Heart left ventricle (tissue), 13 donors: ENCODE results near the gene RET.

Experiments used
- POLR2A ChIP-seq, 2 donors: fragments of 450-650 bp; IDR thresholded peaks; one replicate each; pipeline ENCODE4 v1.6.1; 2017; ENCODE audit warnings: antibody characterized with exemption in 2 of 2, mild to moderate bottlenecking in 2 of 2, moderate library complexity in 2 of 2
- TF ChIP-seq, protein P1 (sequence below), 12 donors: fragments of 200-600 bp; sonication (generic) in 4 of 12; IDR thresholded peaks; one replicate each; pipeline versions ENCODE4 v1.5.0 to v1.8.0; 2018 to 2022; ENCODE audit warnings: antibody characterized with exemption in 12 of 12, mild to moderate bottlenecking in 5 of 12
- donor health status: ischemic (EF 13 %, LVEDD 7.1; RV severe dilation, severe dysfunction).
- donor health status: DM: no; HTN: yes; CAD: no.
- donor health status: DM: no; HTN: no; CAD: no.
- donor health status: ischemic (EF 25% LVEDD 6.9; RV normal size, moderate dysfunction).
- donor health status: ischemic (EF 25% LVEDD 5.7; RV mildly dilated, moderate dysfunction).
- donor health status: ischemic (EF 35%, LVEDD 5.7; RV mildly dilated, moderate dysfunction).
- donor health status: nonischemic (EF 11% LVEDD 7.7; RV severe dilation, severe dysfunction).
- donor health status: DM: yes; HTN: yes; CAD: no.
- donor health status: PGD.
- donor health status: ischemic (EF 29% LVEDD 5.4; RV normal size, mild dysfunction).
- donor health status: nonischemic (EF 23%, LVEDD 6.1; RV moderate dilation, normal function).

DNA sequence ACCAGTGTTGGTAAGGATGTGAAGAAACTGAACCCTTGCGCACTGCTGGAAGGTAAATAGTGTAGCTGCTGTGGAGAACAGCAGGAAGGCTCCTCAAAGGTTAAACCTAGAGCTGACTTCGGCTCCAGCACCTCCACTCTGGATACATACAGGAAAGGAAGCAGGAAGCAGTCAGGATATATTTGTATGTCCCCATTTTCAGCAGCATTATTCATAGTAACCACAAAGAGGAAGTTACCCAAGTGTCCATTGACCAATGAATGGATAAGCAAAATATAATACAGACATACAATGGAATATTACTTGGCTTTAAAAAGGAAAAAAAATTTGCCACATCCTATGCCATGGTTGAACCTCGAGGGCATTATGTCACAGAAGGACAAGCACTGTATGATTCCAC lies 15.0 kb downstream of the RET start:
- TF ChIP-seq, protein P1, sequence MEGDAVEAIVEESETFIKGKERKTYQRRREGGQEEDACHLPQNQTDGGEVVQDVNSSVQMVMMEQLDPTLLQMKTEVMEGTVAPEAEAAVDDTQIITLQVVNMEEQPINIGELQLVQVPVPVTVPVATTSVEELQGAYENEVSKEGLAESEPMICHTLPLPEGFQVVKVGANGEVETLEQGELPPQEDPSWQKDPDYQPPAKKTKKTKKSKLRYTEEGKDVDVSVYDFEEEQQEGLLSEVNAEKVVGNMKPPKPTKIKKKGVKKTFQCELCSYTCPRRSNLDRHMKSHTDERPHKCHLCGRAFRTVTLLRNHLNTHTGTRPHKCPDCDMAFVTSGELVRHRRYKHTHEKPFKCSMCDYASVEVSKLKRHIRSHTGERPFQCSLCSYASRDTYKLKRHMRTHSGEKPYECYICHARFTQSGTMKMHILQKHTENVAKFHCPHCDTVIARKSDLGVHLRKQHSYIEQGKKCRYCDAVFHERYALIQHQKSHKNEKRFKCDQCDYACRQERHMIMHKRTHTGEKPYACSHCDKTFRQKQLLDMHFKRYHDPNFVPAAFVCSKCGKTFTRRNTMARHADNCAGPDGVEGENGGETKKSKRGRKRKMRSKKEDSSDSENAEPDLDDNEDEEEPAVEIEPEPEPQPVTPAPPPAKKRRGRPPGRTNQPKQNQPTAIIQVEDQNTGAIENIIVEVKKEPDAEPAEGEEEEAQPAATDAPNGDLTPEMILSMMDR (IDR thresholded peaks at IDR 0.05) = no peak
- no peak for TF ChIP-seq POLR2A (IDR thresholded peaks at IDR 0.05)
